Sciatic nerve (tissue), 2 donors: ENCODE results near the gene GAK. TPM values are rescaled to one million over a fixed set of nuclear protein-coding genes. Genes with fewer than 3 reads are reported as not detected.

Experiments used
- ATAC-seq: fragments of 200-7000 bp; cut with Tn5 transposase; one replicate; pipeline ENCODE4 v1.9.1; 2020; ENCODE audit warnings: mild to moderate bottlenecking, moderate library complexity
- DNase-seq: peaks from one replicate; pipeline ENCODE4 v3.0.0-alpha.2; 2020; ENCODE audit warnings: low spot score
- intact Hi-C: fragments of 100-400 bp; cut with DNase I; formaldehyde crosslinking; loops from one replicate; pipeline ENCODE4 v1.14.2; 2022
- total RNA-seq: library from RNA; stranded (reverse); fragmentation: NEBNext Ultra II Directional; extraction: Animal tissue kit (Norgen Biotek cat#: 25700); gene quantifications from one replicate; pipeline ENCODE4 v1.2.1, GENCODE V29; 2021
- donor health status: DM: no; HTN: no; CAD: no.
- donor health status: DM: no; HTN: no; CAD: no.

Gene GAK
- total RNA-seq, 1 donor from 2014 or later = 96.6 TPM

- ATAC-seq = no peak
- intact Hi-C loops = no loop called here
- no peak for DNase-seq
These were observed 65.9 kb downstream of the GAK start for GRCh38 chr4:866068-866760.

- DNase-seq = no peak
- intact Hi-C loops = no loop called here
- no peak for ATAC-seq
These were observed 66.5 kb downstream of the GAK start for GRCh38 chr4:865572-865971.

GRCh38 chr4:865121-865465 lies 67.0 kb downstream of the GAK start:
- ATAC-seq = no peak
- intact Hi-C loops = no loop called here
- DNase-seq = no peak

- intact Hi-C loops = no loop called here
- ATAC-seq = no peak
- DNase-seq = no peak
These were observed 67.5 kb downstream of the GAK start for GRCh38 chr4:864456-865120.

GRCh38 chr4:860561-860960 lies 71.6 kb downstream of the GAK start:
- intact Hi-C loops = loop anchor here (2.0 kb wide), 1 partner anchor 60 kb away; no protein-coding TSS in a partner anchor
- no peak for DNase-seq
- no peak for ATAC-seq

- DNase-seq (no peak), ATAC-seq (no peak)
- intact Hi-C loops = no loop called here
These were observed 72.6 kb downstream of the GAK start for GRCh38 chr4:859496-859895.

GRCh38 chr4:858831-859451 lies 73.2 kb downstream of the GAK start:
- ATAC-seq (no peak), DNase-seq (no peak)
- intact Hi-C loops = no loop called here

- intact Hi-C loops = no loop called here
- DNase-seq = no peak
These were observed 74.1 kb downstream of the GAK start for GRCh38 chr4:858041-858481.

GRCh38 chr4:857461-857860 lies 74.7 kb downstream of the GAK start:
- intact Hi-C loops = no loop called here
- DNase-seq (no peak), ATAC-seq (no peak)

More at GRCh38 chr4:858041-858481, 74.1 kb downstream of the GAK start:
- ATAC-seq = no peak

GRCh38 chr4:856225-856901 lies 75.8 kb downstream of the GAK start:
- ATAC-seq (no peak), DNase-seq (no peak)

GRCh38 chr4:855880-856224 lies 76.3 kb downstream of the GAK start:
- DNase-seq (no peak), ATAC-seq (no peak)
- intact Hi-C loops = no loop called here

More at GRCh38 chr4:856225-856901, 75.8 kb downstream of the GAK start:
- intact Hi-C loops = no loop called here

GRCh38 chr4:854356-854755 lies 77.8 kb downstream of the GAK start:
- intact Hi-C loops = no loop called here
- DNase-seq = no peak
- no peak for ATAC-seq

GRCh38 chr4:853416-853781 lies 78.7 kb downstream of the GAK start:
- intact Hi-C loops = no loop called here
- DNase-seq (no peak), ATAC-seq (no peak)

- no peak for ATAC-seq
- no peak for DNase-seq
- intact Hi-C loops = no loop called here
These were observed 80.2 kb downstream of the GAK start for GRCh38 chr4:851701-852430.

- ATAC-seq = no peak
- DNase-seq = no peak
- intact Hi-C loops = no loop called here
These were observed 81.7 kb downstream of the GAK start for GRCh38 chr4:850323-850945.

GRCh38 chr4:849478-850175 lies 82.5 kb downstream of the GAK start:
- no peak for DNase-seq
- no peak for ATAC-seq
- intact Hi-C loops = no loop called here

GRCh38 chr4:848803-849477 lies 83.2 kb downstream of the GAK start:
- ATAC-seq = no peak
- no peak for DNase-seq
- intact Hi-C loops = no loop called here

GRCh38 chr4:848307-848691 lies 83.8 kb downstream of the GAK start:
- ATAC-seq (no peak), DNase-seq (no peak)
- intact Hi-C loops = no loop called here
